ENCODE results near the gene INTS3.
A peak's percentile ranks its signal among the peaks of the same experiment; 100 is the strongest.
"Not testable (repeated sequence)": the region's sequence is repeated elsewhere in the genome, so short reads cannot be mapped to it uniquely, and the experiment has no call there.

INTS3 gene

DNA sequence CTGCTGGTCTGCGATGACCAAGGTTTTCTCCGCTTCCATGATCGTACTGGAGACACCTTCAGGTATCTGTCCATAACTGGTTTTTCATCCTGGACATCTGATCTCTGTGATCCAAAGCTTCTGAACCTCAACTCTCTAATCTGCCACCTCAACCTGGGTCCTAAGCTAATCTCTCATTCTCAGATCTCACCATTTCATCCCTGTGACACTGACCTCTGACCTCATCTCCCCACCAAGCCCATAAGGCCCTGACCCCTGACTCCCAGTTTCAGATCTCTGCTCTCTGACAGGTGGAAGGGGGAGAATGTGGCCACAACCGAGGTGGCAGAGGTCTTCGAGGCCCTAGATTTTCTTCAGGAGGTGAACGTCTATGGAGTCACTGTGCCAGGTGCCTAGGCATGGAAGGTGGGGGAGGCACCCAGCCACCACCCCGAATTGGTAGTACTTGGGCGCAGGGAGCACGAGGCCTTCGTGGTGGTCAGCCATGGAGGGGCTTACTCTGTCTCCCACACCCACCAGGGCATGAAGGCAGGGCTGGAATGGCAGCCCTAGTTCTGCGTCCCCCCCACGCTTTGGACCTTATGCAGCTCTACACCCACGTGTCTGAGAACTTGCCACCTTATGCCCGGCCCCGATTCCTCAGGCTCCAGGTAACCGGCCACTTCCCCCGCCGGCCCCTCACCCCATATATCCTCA is 51.1 kb downstream of the INTS3 start:
- no peak for DNase-seq

DNA sequence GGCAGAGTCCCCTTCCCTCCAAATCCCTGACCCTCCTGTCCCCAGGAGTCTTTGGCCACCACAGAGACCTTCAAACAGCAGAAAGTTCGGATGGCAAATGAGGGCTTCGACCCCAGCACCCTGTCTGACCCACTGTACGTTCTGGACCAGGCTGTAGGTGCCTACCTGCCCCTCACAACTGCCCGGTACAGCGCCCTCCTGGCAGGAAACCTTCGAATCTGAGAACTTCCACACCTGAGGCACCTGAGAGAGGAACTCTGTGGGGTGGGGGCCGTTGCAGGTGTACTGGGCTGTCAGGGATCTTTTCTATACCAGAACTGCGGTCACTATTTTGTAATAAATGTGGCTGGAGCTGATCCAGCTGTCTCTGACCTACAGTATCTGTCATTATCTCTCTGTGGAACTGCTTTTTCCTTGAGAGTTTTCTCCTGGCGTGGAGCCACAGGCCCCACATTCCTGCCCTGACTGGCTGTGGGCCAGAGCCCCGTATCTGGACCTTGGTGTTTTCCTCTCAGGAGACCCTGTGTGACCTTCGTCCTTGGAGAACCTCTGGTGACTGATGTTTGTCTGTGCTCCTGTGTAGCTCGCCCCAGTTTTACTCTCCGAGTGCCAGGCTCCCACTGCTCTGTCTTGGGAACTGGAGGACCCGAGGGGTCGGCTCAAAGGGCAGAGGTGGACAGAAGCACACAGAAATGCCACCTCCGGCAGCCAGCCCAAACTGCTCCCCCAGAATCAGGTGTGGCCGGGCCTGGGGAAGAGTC is 52.1 kb downstream of the INTS3 start:
- no peak for DNase-seq

DNA sequence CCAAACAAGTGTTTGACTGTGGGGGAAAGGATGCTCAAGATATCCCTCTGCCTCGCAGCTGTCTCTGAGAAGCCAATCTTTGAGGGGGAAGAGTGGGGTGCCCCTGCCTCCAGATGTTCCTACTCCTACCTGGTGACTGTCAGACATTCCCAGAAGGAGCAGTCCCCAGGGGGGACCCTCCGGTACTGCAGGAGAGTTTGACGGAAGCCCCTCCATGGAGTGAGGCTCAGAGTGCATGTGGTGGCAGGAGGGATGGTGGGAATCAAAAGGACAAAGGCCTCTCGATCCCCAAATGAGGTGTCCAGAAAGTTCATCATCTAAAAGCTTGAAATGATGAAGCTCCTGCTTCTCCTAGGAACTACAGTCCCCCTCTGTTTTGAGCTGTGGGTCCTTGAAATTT is 52.7 kb downstream of the INTS3 start:
- DNase-seq: no peak

DNA sequence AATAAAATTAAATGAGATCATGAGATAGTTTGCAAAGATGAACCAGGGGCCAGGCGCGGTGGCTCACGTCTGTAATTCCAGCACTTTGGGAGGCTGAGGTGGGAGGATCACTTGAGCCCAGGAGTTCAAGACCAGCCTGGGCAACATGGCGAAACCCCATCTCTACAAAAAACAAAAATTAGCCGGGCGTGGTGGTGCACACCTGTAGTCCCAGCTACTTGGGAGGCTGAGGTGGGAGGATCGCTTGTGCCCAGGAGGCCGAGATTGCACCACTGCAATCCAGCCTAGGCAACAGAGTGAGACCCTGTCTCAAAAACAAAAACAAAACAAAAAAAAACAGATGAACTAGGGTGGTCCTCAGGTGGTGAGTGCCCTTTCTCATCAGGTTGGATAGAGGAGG is 54.8 kb downstream of the INTS3 start:
- DNase-seq: not testable (repeated sequence)

DNA sequence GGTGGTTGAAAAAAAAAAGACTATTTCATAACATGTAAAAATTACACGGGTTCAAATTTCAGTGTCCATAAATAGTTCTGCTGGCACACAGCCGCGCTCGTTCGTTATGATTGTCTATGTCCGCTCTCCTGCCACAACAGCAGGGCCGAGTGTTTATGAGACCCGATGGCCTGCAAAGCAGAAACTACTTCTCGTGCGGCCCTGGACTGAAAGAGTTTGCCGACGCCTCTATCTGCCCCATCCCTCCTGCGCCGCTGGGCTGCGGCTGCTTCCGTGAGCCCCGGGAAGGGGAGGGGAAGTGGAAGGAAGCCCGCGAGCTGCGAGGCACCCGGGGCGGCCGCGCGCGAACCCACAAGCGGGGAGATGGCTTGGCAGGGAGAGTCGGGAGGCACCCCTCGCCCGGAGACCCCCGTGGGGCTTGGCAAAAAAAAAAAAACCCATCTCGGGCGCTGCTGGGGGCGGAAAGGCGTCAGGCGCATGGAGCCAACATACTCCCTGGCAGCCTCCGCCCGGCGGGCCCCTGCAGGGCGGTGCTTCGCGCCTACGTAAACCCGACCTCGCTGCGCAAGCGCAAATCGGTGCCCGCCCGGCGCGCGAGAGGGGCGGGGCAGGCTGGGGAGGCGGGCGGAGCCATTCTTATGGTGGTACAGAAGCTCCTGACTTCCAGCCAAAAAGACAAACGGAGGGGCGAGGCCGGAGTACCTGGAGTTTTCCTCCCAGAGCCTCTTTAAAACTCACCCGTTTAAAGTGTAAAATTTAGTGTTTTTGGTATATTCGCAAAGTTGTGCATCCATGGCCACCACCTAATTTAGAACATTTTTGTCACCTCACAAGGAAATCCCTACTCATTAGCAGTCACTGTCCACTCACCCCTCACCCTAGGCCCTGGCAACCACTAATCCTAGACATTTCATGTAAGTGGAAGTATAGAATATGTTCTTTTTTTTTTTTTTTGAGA is 55.7 kb downstream of the INTS3 start:
- DNase-seq: peak; percentile 66

DNA sequence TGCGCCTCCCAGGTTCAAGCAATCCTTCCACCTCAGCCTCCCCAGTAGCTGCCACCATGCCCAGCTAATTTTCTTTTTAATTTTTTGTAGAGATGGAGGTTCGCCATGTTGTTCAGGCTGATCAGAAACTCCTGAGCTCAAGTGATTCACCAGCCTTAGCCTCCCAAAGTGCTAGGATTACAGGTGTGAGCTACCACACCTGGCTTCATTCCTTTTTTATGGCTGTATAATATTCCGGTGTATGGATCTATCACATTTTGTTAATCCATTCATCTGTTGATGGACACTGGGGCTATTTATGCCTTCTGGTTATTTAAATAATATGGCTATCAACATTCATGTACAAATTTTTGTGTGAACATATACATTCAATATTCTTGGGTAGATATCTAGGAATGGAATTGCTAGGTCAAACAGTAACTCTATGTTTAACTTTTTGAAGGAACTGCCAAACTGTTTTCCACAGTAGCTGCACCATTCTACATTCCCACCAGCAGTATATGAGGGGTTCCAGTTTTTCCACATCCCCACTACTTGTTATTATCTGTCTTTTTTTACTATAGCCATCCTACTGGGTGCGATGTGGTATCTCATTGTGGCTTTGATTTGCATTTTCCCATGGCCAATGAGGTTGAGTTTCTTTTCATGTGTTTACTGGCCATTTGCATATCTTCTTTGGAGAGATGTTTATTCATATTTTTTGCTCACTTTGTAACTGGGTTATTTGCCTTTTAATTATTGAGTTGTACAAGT is 58.4 kb downstream of the INTS3 start:
- no peak for DNase-seq

DNA sequence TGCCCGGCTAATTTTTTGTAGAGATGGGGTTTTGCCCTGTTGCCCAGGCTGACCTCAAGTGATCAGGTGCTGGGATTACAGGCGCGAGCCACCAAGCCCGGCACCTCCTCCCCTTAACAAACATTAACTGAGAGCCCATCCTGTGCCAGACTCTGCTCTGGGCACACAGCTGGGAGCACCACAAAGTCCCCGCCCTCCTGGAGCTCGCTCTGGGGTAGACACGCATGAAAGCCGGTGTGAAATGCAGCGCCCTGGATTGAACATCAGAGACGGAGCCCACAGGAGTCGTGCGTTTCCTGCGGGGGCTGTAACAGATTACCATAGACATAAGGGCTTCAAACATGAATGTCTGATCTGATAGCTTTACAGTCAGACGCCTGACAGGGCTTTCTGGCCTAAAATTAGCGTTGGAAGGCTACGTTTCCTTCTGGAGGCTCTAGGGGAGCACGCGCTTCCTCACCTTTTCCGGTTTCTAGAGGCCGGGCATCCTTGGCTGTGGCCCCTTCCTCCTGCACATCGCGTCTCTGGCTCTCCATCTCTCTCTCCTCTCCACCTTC is 61.7 kb downstream of the INTS3 start:
- no peak for DNase-seq

DNA sequence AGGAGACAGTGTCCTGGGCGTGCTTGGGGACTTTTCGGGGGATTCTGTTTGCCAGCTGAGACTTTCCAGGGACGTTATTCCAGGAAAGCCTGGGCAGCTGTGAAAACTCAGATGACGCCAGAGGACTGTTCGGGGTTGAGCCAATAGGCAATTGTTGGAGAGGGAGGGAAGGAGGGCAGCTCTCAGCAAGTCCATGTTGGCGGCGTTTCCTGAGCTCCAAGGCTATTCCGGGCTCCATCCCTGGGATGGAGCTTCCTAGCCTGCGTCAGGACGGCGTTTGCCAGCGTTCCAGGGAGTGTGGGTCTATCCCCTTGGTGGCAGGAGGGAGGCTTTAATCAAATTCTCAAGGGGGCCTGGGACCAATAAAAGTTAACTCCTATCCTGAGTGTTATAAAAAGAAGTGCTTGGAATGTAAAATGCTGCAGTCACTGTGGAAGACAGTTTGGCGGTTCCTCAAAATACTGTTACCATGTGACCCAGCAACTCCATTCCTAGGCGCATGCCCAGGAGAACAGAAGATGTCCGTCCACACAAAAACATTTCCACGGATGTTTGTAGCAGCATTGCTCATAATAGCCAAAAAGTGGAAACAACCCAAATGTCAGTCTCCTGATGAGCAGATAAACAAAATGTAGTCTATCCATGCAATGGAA is 62.6 kb downstream of the INTS3 start:
- no peak for DNase-seq

DNA sequence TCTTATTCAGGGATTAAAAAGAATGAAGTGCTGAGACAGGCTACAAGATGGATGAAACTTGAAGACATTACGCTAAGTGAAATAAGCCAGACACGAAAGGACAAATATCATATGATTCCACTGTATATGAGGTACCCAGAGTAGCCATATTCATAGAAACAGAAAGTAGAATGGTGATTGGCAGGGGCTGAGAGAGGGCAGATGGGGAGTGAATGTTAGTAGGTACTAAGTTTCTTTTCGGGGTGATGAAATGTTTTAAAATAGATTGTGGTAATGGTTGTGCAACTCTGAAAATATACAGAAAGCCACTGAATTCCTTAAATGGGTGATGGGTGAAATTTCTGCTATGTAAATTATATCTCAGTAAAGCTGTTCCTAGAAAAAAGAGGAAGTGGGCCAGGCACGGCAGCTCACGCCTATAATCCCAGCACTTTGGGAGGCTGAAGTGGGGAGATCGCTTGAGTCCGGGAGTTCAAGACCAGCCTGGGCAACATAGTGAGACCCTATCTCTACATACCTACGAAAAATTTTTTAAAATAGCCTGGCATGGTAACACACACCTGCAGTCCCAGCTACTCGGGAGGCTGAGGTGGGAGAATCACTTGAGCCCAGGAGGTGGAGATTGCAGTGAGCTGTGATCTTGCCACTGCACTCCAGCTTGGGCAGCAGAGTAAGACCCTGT is 63.3 kb downstream of the INTS3 start:
- no peak for DNase-seq

DNA sequence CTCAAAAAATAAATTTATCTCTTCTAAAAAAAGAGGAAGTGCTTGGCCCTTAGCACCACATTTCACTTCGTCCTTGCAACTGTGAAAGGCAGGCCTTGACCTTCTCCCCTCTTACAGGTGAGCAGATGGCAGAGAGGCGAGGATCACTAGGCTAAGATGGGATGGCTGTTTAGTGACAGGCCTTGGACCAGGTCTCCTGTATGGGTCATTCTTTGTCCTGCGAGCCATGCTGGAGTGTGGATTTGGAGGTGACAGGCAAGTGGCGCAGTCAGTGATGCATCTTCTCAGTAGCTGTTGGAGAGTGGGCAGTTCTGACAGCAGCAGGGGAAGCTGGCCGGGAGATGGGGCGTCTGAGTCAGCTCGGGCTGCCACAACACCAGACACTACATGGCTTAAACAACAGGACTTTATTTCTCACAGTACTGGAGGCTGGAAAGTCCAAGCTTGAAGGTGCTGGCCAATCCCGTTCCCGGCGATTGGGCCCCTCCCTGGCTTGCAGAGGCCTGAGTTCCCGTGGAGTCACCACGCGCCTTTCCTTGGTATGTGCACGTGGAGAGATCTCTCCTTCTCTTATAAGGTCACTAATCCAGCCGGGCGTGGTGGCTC is 63.9 kb downstream of the INTS3 start:
- no peak for DNase-seq

DNA sequence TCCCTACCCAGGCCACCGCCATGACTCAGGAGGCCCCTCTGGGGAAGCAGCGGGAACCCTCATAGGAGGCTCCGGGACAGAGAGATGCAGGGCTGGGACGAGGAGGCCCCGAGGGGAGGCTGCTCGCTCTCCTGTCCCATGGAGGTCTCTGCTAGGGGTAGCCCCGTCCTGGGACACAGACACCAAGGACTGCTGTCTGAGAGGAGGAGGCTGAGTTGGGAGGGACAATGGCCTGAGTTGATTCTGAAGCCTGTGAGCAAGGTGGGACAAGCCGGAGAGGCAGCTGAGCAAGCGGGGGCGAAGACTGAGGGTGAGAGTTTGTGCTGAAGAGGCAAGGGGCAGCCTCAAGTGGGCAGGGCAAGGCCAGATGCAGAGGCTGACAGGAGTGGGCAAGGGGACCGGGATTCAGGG is 64.8 kb downstream of the INTS3 start:
- no peak for DNase-seq

DNA sequence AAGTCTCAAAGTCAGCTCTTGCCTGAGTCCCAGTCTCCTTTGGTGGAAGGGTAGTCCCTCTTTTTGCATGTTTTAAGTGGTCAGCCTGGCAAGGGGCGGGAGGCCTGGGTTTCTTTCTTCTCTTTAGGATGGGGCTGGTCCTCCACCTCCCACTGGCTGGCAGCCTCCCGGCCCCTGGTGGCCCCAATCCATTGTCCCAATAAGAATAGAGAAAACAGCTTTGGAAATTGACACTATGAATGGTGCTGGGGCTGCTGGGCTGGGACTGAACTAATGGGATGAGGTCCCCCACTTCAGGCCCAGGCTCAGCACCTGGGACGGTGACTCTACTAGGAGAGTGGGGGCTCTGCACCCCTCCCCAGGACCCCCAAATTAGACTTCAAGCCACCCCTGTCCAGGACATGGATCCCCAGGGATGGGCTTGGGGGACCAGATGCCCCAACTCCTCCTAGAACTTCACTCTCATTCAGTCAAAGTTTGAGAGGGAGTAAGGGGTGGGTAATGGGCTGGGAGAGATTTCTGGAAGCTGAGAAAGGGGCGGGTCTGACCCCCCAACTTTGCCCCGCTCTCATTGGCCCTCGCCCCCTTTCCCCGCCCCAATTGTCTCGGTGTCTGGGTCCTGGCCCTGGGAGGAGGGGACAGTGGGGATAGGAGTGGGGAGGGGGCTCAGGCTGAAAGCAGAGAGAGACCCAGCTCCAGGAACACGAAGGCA is 65.6 kb downstream of the INTS3 start:
- no peak for DNase-seq

DNA sequence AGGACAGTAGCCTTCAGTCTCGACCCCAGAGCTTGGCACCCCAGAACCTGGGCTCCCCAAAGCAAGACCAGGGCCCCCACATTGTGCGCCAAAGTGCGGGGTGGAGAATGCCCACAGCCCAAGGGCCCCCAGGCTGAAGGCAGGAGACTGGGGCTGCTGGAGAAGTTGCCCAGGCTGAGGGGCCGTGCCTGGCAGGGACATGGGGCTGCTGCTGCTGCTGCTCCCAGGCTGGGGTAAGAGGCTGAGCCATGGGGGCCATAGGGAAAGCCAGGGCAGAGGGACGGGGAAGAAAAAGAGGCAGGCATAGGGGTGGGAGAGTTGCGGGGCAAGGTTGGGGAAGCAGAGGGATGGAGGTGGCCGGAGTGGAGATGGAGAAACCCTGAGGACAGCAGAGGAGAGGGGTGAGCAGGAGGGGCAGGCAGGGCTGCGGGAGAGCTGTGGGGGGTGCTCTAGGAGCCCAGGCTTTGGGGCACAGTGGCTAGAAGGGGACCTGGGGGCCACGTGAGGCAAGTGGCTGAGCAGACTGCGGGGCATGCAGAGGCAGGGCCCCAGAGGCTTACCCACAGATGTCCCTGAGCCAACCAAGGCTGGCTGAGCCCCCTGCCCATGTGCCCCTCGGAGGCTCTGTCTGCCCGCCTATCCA is 66.2 kb downstream of the INTS3 start:
- no peak for DNase-seq

DNA sequence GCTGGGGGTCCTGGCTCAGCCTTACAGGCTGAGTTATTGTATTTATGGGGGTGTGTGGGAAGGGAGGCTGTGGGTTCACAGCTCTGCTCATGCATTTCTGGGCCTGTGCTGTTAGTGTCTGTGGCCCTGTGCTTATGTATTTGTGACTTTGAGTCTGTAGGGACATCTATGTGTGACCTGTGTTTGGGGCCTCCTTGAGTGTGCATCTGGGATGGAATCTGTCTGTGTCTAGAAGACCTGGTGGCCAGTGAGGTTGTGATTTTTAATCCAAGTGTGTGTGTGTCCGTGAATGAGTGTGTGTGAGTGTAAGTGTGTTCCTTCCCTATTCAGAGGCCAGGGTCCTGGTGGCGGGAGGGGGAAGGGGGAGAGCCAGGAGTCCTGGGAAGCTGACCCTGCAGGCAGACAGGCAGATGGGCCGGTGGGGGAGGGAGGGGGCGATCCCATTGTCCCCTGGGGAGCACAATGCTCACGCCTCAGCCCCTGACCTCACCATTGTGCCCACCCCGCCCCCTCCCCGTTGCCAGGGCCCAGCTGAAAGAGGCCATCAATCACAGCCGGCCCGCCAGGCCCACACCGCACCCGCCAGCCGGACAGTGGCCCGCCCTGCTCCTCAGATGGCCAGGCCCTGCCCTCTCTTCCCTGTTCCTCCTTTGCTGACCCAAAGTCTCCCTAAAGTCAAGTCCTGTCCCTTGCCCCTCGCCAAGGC is 66.9 kb downstream of the INTS3 start:
- no peak for DNase-seq

DNA sequence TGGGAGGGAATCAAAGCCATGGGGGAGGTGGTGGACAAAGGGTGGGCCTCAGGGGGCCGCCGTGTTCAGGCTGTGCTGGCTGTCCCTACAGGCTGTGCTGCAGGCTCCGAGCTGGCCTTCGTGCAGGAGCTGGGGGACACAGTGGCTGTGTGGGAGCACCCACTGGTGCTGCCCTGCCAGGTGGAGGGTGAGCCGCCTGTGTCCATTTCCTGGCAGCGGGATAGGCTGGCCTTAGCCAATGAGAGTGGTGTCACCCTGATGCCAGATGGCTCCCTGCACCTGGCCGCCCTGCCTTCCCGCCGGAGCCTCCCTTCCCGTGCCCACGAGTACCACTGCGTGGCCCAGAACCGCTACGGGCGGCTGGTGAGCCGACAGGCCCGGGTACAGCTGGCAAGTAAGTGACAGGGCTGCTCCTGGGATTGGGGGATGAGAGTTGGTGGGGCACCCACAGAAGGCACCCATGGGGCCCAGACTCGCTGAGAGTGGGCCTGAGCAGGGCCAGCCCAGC is 67.5 kb downstream of the INTS3 start:
- DNase-seq: no peak

DNA sequence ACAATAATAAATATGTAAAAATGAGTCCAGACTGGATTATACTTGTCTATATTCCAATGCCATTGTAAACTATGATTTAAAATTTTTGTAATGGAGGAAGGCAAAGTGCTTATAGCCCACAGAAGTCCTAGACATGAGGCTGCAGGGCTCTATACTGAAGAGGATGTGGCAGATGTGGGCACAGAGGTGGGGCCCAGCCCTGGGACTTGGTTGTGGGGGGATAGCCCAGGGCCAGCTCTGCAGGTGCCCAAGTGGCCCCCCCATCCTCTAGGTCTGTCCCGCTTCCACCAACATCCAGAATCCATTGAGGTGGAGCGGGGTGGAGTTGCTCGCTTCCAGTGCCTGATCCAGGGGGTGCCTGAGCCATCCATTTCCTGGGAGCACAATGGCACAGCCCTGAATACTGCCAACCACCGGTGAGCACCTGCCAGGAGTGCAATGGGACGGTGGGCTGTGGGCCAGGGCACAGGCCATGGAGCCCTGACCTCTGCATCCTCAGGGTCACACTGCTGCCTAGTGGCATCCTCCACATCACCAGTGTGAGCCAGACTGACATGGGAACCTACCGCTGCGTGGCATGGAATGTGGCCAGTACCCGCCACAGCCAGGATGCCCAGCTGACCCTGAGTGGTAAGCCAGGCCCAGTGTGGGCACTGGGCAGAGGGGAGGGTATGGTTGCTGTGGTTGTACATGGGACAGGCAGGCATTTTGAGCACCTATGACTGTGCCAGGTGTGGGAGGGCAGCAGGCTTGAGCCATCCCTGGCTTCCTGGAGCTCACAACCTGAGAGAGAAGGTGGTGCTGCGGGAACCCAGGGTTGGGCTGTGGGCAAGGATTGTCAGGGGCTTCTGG is 68.3 kb downstream of the INTS3 start:
- DNase-seq: no peak

DNA sequence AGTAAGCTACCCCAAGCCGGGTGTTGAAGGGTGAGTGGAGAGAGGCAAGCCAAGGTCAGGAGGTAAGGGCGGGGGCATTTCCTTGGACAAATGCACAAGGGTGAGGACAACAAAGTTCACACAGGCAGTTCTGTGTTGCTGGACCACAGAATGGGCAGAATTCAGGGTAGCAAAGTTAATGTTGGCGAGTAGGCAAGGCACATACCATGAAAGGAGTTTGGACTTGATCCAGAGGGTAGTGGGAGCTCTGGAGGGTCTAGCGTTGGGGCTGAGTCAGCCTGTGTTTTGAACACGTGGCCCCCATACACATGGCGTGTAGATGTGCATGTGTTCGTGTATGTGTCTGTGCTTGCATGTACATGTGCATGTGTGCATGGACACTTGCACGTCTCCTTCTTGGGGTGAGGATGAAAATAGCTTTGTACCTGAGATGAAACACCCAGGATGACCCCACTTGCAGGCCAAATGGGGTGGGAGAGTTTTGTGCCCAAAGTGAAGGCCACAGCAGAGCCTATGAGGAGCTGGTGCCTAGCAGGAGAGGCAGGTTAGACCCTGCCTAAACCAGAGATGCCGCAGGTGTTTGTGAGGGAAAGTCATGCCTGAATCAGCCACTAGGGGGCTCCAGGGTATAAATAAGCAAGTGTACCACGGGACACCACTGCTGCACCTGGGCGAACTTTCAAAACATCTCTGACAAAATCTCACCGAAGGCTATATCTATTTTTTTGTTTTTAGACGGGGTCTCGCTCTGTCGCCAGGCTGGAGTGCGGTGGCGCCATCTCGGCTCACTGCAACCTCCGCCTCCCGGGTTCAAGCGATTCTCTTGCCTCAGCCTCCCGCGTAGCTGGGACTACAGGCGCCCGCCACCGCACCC is 69.2 kb downstream of the INTS3 start:
- peak; percentile 38 for DNase-seq

All from DMS79 (cell line).